ENCODE data around the gene DIPK1B.

DNA sequence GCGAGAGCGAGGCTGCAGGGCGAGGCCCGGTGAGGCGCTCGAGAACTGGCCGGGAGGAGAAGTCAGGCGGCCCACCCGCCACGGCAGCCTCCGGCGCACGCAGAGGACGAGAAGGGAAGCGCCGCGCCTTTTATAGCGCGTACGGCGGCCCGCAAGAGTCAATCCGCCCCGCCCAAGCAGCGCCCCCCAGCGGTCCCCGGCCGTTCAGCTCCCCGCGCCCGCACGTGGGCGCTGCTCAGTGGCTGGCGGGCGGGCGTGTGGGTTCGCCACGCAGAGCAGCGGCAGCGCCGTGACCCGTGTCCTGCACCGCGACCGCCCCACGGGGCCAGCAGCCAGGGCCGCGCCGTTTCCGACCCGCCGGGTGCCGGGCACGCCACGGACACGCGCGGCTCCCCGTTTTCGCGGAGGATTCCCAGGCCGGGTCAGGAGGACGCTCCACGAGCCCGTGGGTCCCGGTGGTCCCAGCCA lies 15.7 kb downstream of the DIPK1B start:
- TF ChIP-seq, protein P1, sequence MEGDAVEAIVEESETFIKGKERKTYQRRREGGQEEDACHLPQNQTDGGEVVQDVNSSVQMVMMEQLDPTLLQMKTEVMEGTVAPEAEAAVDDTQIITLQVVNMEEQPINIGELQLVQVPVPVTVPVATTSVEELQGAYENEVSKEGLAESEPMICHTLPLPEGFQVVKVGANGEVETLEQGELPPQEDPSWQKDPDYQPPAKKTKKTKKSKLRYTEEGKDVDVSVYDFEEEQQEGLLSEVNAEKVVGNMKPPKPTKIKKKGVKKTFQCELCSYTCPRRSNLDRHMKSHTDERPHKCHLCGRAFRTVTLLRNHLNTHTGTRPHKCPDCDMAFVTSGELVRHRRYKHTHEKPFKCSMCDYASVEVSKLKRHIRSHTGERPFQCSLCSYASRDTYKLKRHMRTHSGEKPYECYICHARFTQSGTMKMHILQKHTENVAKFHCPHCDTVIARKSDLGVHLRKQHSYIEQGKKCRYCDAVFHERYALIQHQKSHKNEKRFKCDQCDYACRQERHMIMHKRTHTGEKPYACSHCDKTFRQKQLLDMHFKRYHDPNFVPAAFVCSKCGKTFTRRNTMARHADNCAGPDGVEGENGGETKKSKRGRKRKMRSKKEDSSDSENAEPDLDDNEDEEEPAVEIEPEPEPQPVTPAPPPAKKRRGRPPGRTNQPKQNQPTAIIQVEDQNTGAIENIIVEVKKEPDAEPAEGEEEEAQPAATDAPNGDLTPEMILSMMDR (IDR thresholded peaks at IDR 0.05) = peak; percentile 48 to 98 (median 84)
- peak; percentile 86 to 95 for TF ChIP-seq POLR2A (IDR thresholded peaks at IDR 0.05)

Data from thyroid gland (tissue), 4 donors.